Fibroblast of skin of scalp (primary cell): Measurements from ENCODE around the gene SPOCK3.
"Not testable (repeated sequence)": the region's sequence is repeated elsewhere in the genome, so short reads cannot be mapped to it uniquely, and the experiment has no call there.

Source experiments
- DNase-seq: peaks from one replicate; pipeline ENCODE4 v3.0.0-alpha.2; 2013

The SPOCK3 gene

GRCh38 chr4:166956484-166956883 is 277.8 kb downstream of the SPOCK3 start:
- no peak for DNase-seq

- DNase-seq, result no peak
Observed at GRCh38 chr4:166941629-166942028, 292.7 kb downstream of the SPOCK3 start.

- DNase-seq, result no peak
Observed at GRCh38 chr4:166930464-166930863, 303.8 kb downstream of the SPOCK3 start.

- DNase-seq, result no peak
Observed at GRCh38 chr4:166924424-166924823, 309.9 kb downstream of the SPOCK3 start.

- DNase-seq, result no peak
Observed at GRCh38 chr4:166913926-166914325, 320.4 kb downstream of the SPOCK3 start.

- no peak for DNase-seq
Observed at GRCh38 chr4:166903408-166903807, 330.9 kb downstream of the SPOCK3 start.

- no peak for DNase-seq
Observed at GRCh38 chr4:166902941-166903340, 331.4 kb downstream of the SPOCK3 start.

- no peak for DNase-seq
Observed at GRCh38 chr4:166896254-166896653, 338.0 kb downstream of the SPOCK3 start.

- no peak for DNase-seq
Observed at GRCh38 chr4:166895771-166896170, 338.5 kb downstream of the SPOCK3 start.

GRCh38 chr4:166887457-166887856 is 346.8 kb downstream of the SPOCK3 start:
- DNase-seq, result no peak

GRCh38 chr4:166886718-166887117 is 347.6 kb downstream of the SPOCK3 start:
- DNase-seq, result no peak

GRCh38 chr4:166882221-166882620 is 352.1 kb downstream of the SPOCK3 start:
- no peak for DNase-seq

- DNase-seq, result no peak
Observed at GRCh38 chr4:166875821-166876220, 358.5 kb downstream of the SPOCK3 start.

- no peak for DNase-seq
Observed at GRCh38 chr4:166862032-166862431, 372.3 kb downstream of the SPOCK3 start.

- DNase-seq, result not testable (repeated sequence)
Observed at GRCh38 chr4:166850398-166850797, 383.9 kb downstream of the SPOCK3 start.

GRCh38 chr4:166846939-166847338 is 387.4 kb downstream of the SPOCK3 start:
- DNase-seq, result no peak

- no peak for DNase-seq
Observed at GRCh38 chr4:166842795-166843261, 391.5 kb downstream of the SPOCK3 start.

- DNase-seq, result no peak
Observed at GRCh38 chr4:166839615-166840251, 394.6 kb downstream of the SPOCK3 start.

GRCh38 chr4:166838975-166839614 is 395.2 kb downstream of the SPOCK3 start:
- no peak for DNase-seq

- DNase-seq, result no peak
Observed at GRCh38 chr4:166836865-166837264, 397.4 kb downstream of the SPOCK3 start.

GRCh38 chr4:166827629-166828028 is 406.7 kb downstream of the SPOCK3 start:
- no peak for DNase-seq

GRCh38 chr4:166827167-166827566 is 407.1 kb downstream of the SPOCK3 start:
- no peak for DNase-seq

GRCh38 chr4:166823848-166824247 is 410.4 kb downstream of the SPOCK3 start:
- no peak for DNase-seq

GRCh38 chr4:166823126-166823525 is 411.2 kb downstream of the SPOCK3 start:
- no peak for DNase-seq
